HepG2 (cell line): ENCODE measurements around the gene OSR1. TPM values are rescaled to one million over a fixed set of nuclear protein-coding genes. Genes with fewer than 3 reads are reported as not detected.

Source experiments
- ARID2 ChIP-seq: sonication (generic); formaldehyde crosslinking; IDR thresholded peaks from 2 replicates; pipeline ENCODE4 v1.8.1; 2022; ENCODE audit warnings: mild to moderate bottlenecking, missing genetic modification reagents, borderline replicate concordance
- ATRX ChIP-seq: sonication (generic); formaldehyde crosslinking; IDR thresholded peaks from 2 replicates; pipeline ENCODE4 v1.4.0; 2020; ENCODE audit warnings: missing genetic modification reagents, borderline replicate concordance
- BCL3 ChIP-seq: sonication (generic); formaldehyde crosslinking; IDR thresholded peaks from 2 replicates; pipeline ENCODE4 v1.5.1; 2020; ENCODE audit warnings: mild to moderate bottlenecking, missing genetic modification reagents, moderate library complexity
- ETS1 ChIP-seq: sonication (generic); formaldehyde crosslinking; IDR thresholded peaks from 2 replicates; pipeline ENCODE4 v1.4.0; 2020; ENCODE audit warnings: missing genetic modification reagents
- GATAD2A ChIP-seq: IDR thresholded peaks from 2 replicates; pipeline ENCODE4 v1.6.1; 2016
- HBP1 ChIP-seq: IDR thresholded peaks from 2 replicates; pipeline ENCODE4 v1.6.1; 2016; ENCODE audit warnings: low read depth, control low read depth
- HNRNPH1 ChIP-seq: fragments of 200-400 bp; formaldehyde crosslinking; optimal IDR thresholded peaks from 2 replicates; pipeline ENCODE3; 2017; ENCODE audit warnings: mild to moderate bottlenecking, low read depth, low read length
- HOXD1 ChIP-seq: sonication (generic); formaldehyde crosslinking; IDR thresholded peaks from 2 replicates; pipeline ENCODE4 v1.5.0; 2020; ENCODE audit warnings: missing genetic modification reagents
- KMT2A ChIP-seq: sonication (generic); formaldehyde crosslinking; IDR thresholded peaks from 2 replicates; pipeline ENCODE4 v1.4.0; 2020; ENCODE audit warnings: missing genetic modification reagents
- MAF1 ChIP-seq: sonication (generic); formaldehyde crosslinking; IDR thresholded peaks from 2 replicates; pipeline ENCODE4 v1.5.0; 2020; ENCODE audit warnings: missing genetic modification reagents, borderline replicate concordance
- MTERF4 ChIP-seq: sonication (generic); formaldehyde crosslinking; IDR thresholded peaks from 2 replicates; pipeline ENCODE4 v1.8.0; 2023; ENCODE audit warnings: mild to moderate bottlenecking, missing genetic modification reagents
- NCOA5 ChIP-seq: sonication (generic); formaldehyde crosslinking; IDR thresholded peaks from 2 replicates; pipeline ENCODE4 v1.4.0; 2020; ENCODE audit warnings: missing genetic modification reagents
- ZBTB38 ChIP-seq: sonication (generic); formaldehyde crosslinking; IDR thresholded peaks from 2 replicates; pipeline ENCODE4 v1.5.1; 2020; ENCODE audit warnings: mild to moderate bottlenecking, missing genetic modification reagents
- ZC3H4 ChIP-seq: sonication (generic); formaldehyde crosslinking; IDR thresholded peaks from 2 replicates; pipeline ENCODE4 v1.4.0; 2020; ENCODE audit warnings: missing genetic modification reagents, borderline replicate concordance
- ZNF205 ChIP-seq: IDR thresholded peaks from 2 replicates; pipeline ENCODE4 v1.6.1; 2018; ENCODE audit warnings: missing biosample characterization, missing genetic modification reagents
- ZNF451 ChIP-seq: sonication (generic); formaldehyde crosslinking; IDR thresholded peaks from 2 replicates; pipeline ENCODE4 v1.5.0; 2020; ENCODE audit warnings: mild to moderate bottlenecking, missing genetic modification reagents
- ZNF841 ChIP-seq: sonication (generic); formaldehyde crosslinking; IDR thresholded peaks from 2 replicates; pipeline ENCODE4 v1.8.1; 2023; ENCODE audit warnings: missing genetic modification reagents, borderline replicate concordance
- ZSCAN5A ChIP-seq: sonication (generic); formaldehyde crosslinking; IDR thresholded peaks from 2 replicates; pipeline ENCODE4 v1.8.0; 2022; ENCODE audit warnings: mild to moderate bottlenecking, missing genetic modification reagents, borderline replicate concordance
- polyA plus RNA-seq, 8 experiments: library from polyadenylated mRNA; depleted of rRNA in 3 of 8; stranded (reverse) in 7 of 8; unstranded in 1 of 8; fragments of >200 nt; fragmentation: Illumina TruSeq in 4 of 8; extraction: Trizol in 4 of 8; gene quantifications; 2 replicates each; pipeline versions ENCODE4 v1.2.1 to v1.2.3, GENCODE V29; 2011 to 2016; ENCODE audit warnings: low read depth in 4 of 8, missing spikeins in 1 of 8, mixed read lengths in 1 of 8; ENCODE audit not compliant: insufficient read depth in 1 of 8
- total RNA-seq, 5 experiments: library from RNA; depleted of rRNA; stranded (reverse); fragments of >200 nt; fragmentation: Illumina TruSeq; extraction: Trizol; gene quantifications; 2 replicates each; pipeline ENCODE4 v1.2.3, GENCODE V29; 2016; ENCODE audit warnings: low read depth in 1 of 5
- TF ChIP-seq, protein P1 (sequence below): sonication (generic); formaldehyde crosslinking; IDR thresholded peaks from 2 replicates; pipeline ENCODE4 v1.8.0; 2022; ENCODE audit warnings: missing genetic modification reagents, low read depth, mild to moderate bottlenecking, borderline replicate concordance
- TF ChIP-seq, protein P2 (sequence below): sonication (generic); formaldehyde crosslinking; IDR thresholded peaks from 2 replicates; pipeline ENCODE4 v1.4.0; 2020; ENCODE audit warnings: missing genetic modification reagents, mild to moderate bottlenecking, borderline replicate concordance

Gene OSR1
- total and polyA plus RNA-seq, 2 of the 13 experiments (the other 11 are each of a cell fraction or from before 2014, with no cell fraction given): 0.63 to 1.1 TPM

DNA sequence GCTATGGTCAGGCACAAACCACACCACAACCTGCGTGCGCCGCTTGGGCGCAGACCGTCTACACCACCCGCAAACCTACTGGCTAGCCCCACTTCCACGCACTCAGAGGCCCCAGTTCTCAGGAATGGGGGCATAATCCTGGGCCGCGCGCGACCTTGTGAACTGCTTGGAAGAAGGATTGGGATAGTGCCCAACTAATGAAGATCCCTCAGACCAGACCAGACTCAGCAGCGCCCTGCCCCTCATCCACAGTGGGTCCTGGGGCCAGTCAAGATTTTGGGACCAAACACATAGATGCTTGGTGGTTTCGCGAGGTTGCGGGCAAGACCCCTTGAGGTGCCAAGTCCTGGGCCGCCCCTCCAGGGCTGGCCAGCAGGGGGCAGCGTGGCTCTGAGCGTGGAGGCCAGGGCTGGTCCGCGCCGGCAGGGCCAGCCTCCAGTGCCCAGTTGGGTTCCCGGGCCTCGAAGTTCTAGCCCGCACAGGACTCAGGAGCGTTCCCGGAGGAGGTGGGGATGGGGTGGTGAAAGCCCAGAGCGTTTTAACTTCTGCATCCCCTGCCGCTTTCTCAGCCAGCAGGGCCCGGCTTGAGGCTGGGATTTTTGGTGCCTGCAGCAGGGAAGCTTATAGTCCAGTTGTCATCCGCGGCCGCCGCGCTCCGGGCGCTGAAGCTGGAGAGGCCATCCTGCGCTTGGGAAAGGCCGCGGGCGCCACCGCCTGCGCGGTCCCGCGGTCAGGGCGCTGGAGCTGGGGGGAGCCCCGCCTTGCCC lies 8.3 kb downstream of the OSR1 start (continued):
- TF ChIP-seq BCL3 (CRISPR knock-in tag) (peak; percentile 66), ETS1 (CRISPR knock-in tag) (no peak), KMT2A (CRISPR knock-in tag) (no peak), ZNF205 (CRISPR knock-in tag) (no peak), ZSCAN5A (CRISPR knock-in tag) (0 out of 2 replicates have a peak, but pooled peaks have one; percentile 27), ZC3H4 (CRISPR knock-in tag) (no peak), ATRX (CRISPR knock-in tag) (no peak), NCOA5 (CRISPR knock-in tag) (no peak), HBP1 (CRISPR knock-in tag) (no peak), HNRNPH1 (no peak), HOXD1 (CRISPR knock-in tag) (no peak), ZBTB38 (CRISPR knock-in tag) (peak; percentile 58; the same call in 1 of the 2 replicates), ZNF451 (CRISPR knock-in tag) (no peak), ARID2 (CRISPR knock-in tag) (no peak), ZNF841 (CRISPR knock-in tag) (no peak), GATAD2A (no peak), MTERF4 (CRISPR knock-in tag) (no peak), MAF1 (CRISPR knock-in tag) (no peak)
- TF ChIP-seq, protein P1, sequence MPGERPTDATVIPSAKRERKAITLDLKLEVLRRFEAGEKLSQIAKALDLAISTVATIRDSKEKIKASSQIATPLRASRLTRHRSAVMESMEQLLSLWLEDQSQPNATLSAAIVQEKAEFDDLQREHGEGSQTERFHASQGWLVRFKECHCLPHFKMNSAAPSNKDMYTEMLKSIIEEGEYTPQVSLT: no peak
- TF ChIP-seq, protein P2, sequence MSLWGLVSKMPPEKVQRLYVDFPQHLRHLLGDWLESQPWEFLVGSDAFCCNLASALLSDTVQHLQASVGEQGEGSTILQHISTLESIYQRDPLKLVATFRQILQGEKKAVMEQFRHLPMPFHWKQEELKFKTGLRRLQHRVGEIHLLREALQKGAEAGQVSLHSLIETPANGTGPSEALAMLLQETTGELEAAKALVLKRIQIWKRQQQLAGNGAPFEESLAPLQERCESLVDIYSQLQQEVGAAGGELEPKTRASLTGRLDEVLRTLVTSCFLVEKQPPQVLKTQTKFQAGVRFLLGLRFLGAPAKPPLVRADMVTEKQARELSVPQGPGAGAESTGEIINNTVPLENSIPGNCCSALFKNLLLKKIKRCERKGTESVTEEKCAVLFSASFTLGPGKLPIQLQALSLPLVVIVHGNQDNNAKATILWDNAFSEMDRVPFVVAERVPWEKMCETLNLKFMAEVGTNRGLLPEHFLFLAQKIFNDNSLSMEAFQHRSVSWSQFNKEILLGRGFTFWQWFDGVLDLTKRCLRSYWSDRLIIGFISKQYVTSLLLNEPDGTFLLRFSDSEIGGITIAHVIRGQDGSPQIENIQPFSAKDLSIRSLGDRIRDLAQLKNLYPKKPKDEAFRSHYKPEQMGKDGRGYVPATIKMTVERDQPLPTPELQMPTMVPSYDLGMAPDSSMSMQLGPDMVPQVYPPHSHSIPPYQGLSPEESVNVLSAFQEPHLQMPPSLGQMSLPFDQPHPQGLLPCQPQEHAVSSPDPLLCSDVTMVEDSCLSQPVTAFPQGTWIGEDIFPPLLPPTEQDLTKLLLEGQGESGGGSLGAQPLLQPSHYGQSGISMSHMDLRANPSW (CRISPR knock-in tag): no peak
